HEK293T (cell line): ENCODE results near the gene SETD3.

Experiments used
- CTCF ChIA-PET: fragments of 350-600 bp; formaldehyde crosslinking; extraction: SDS; loops from one replicate; lab custom pipeline; 2021; ENCODE audit warnings: antibody characterized with exemption, inconsistent platforms; lab: Yijun Ruan, JAX
- POLR2A ChIA-PET: fragments of 350-600 bp; formaldehyde crosslinking; extraction: SDS; loops from one replicate; lab custom pipeline; 2020; ENCODE audit warnings: antibody characterized with exemption, inconsistent platforms; lab: Yijun Ruan, JAX
- DNase-seq: peaks from one replicate; pipeline ENCODE4 v3.0.0; 2012; ENCODE audit warnings: mixed read lengths; ENCODE audit errors: extremely low spot score
- ARNT ChIP-seq: fragments of 450-650 bp; IDR thresholded peaks from 2 replicates; pipeline ENCODE4 v1.6.1; 2017; ENCODE audit warnings: mild to moderate bottlenecking
- BHLHE40 ChIP-seq: fragments of 450-650 bp; IDR thresholded peaks from 2 replicates; pipeline ENCODE4 v1.6.1; 2016; ENCODE audit warnings: mild to moderate bottlenecking, moderate library complexity, borderline replicate concordance
- CTBP1 ChIP-seq: fragments of 450-650 bp; IDR thresholded peaks from 2 replicates; pipeline ENCODE4 v1.6.1; 2016; ENCODE audit warnings: borderline replicate concordance
- ELF4 ChIP-seq: fragments of 450-650 bp; IDR thresholded peaks from 2 replicates; pipeline ENCODE4 v1.6.1; 2017; ENCODE audit warnings: antibody characterized with exemption
- FOXA1 ChIP-seq: fragments of 450-650 bp; IDR thresholded peaks from 2 replicates; pipeline ENCODE4 v1.6.1; 2016; ENCODE audit warnings: mild to moderate bottlenecking
- FOXK2 ChIP-seq: fragments of 450-650 bp; IDR thresholded peaks from 2 replicates; pipeline ENCODE4 v1.6.1; 2016; ENCODE audit warnings: mild to moderate bottlenecking
- FOXM1 ChIP-seq: fragments of 450-650 bp; IDR thresholded peaks from 2 replicates; pipeline ENCODE4 v1.6.1; 2017; ENCODE audit warnings: mild to moderate bottlenecking, borderline replicate concordance
- HDGF ChIP-seq: fragments of 450-650 bp; IDR thresholded peaks from 2 replicates; pipeline ENCODE4 v1.6.1; 2017; ENCODE audit warnings: antibody characterized with exemption, borderline replicate concordance
- L3MBTL2 ChIP-seq: fragments of 450-650 bp; conservative IDR thresholded peaks from 2 replicates; pipeline ENCODE4 v1.6.1; 2016; ENCODE audit warnings: mild to moderate bottlenecking
- LEF1 ChIP-seq: fragments of 450-650 bp; IDR thresholded peaks from 2 replicates; pipeline ENCODE4 v1.6.1; 2017; ENCODE audit warnings: mild to moderate bottlenecking, borderline replicate concordance
- NFRKB ChIP-seq: fragments of 450-650 bp; IDR thresholded peaks from 2 replicates; pipeline ENCODE4 v1.6.1; 2016; ENCODE audit warnings: mild to moderate bottlenecking, moderate library complexity
- PKNOX1 ChIP-seq: fragments of 450-650 bp; IDR thresholded peaks from 2 replicates; pipeline ENCODE4 v1.6.1; 2016
- SP1 ChIP-seq: fragments of 450-650 bp; IDR thresholded peaks from 2 replicates; pipeline ENCODE4 v1.6.1; 2017
- SUZ12 ChIP-seq: fragments of 450-650 bp; IDR thresholded peaks from 2 replicates; pipeline ENCODE4 v1.6.1; 2016; ENCODE audit warnings: mild to moderate bottlenecking
- TARDBP ChIP-seq: fragments of 450-650 bp; IDR thresholded peaks from 2 replicates; pipeline ENCODE4 v1.6.1; 2016
- ZNF384 ChIP-seq: fragments of 450-650 bp; IDR thresholded peaks from 2 replicates; pipeline ENCODE4 v1.6.1; 2016

The SETD3 gene

GRCh38 chr14:99460793-99461192, 19.9 kb downstream of the SETD3 start:
- TF ChIP-seq TARDBP (no peak), ARNT (no peak), NFRKB (no peak), ELF4 (no peak), L3MBTL2 (no peak), FOXA1 (no peak)
- ChIA-PET CTCF (interaction anchor here (0.8 kb wide), 1 partner anchor 15 kb away, joined by 6 read pairs; no protein-coding TSS in a partner anchor), POLR2A (interaction anchor here (1.4 kb wide), 1 partner anchor 20 kb away, joined by 6 read pairs; the partner anchor contains the start of gene SETD3)
- DNase-seq = no peak

- DNase-seq = no peak
- POLR2A ChIA-PET = no interaction called here
- CTCF ChIA-PET = no interaction called here
- TF ChIP-seq FOXK2 (no peak), TARDBP (no peak), CTBP1 (no peak), FOXA1 (no peak), NFRKB (no peak), ELF4 (no peak), PKNOX1 (no peak), ZNF384 (no peak), SUZ12 (no peak), FOXM1 (no peak), ARNT (no peak), L3MBTL2 (no peak), LEF1 (no peak), HDGF (no peak), BHLHE40 (no peak)
Observed at GRCh38 chr14:99459481-99460100, 21.1 kb downstream of the SETD3 start.

GRCh38 chr14:99454246-99454645, 26.4 kb downstream of the SETD3 start:
- ChIA-PET CTCF (no interaction called here), POLR2A (no interaction called here)
- TF ChIP-seq HDGF = no peak
- no peak for TF ChIP-seq FOXM1
- TF ChIP-seq BHLHE40 = no peak
- no peak for TF ChIP-seq ZNF384
- no peak for TF ChIP-seq L3MBTL2
- DNase-seq = no peak

- ChIA-PET POLR2A (interaction anchor here (0.6 kb wide), 1 partner anchor 28 kb away, joined by 4 read pairs; the partner anchor contains the start of genes CCNK and SETD3), CTCF (interaction anchor here (1.1 kb wide), 1 partner anchor 60 kb away, joined by 3 read pairs; no protein-coding TSS in a partner anchor)
- DNase-seq = no peak
- no peak for TF ChIP-seq FOXK2
- no peak for TF ChIP-seq HDGF
- no peak for TF ChIP-seq CTBP1
- no peak for TF ChIP-seq NFRKB
- no peak for TF ChIP-seq PKNOX1
- TF ChIP-seq FOXA1 = no peak
- no peak for TF ChIP-seq ELF4
- no peak for TF ChIP-seq FOXM1
- no peak for TF ChIP-seq SUZ12
- no peak for TF ChIP-seq BHLHE40
- TF ChIP-seq SP1 = no peak
- TF ChIP-seq ZNF384 = no peak
- no peak for TF ChIP-seq TARDBP
- no peak for TF ChIP-seq LEF1
- TF ChIP-seq L3MBTL2 = no peak
- TF ChIP-seq ARNT = no peak
Observed at GRCh38 chr14:99452968-99453367, 27.7 kb downstream of the SETD3 start.

GRCh38 chr14:99451234-99451633, 29.4 kb downstream of the SETD3 start:
- no peak for TF ChIP-seq FOXK2
- no peak for TF ChIP-seq FOXA1
- no peak for TF ChIP-seq HDGF
- no peak for TF ChIP-seq NFRKB
- TF ChIP-seq TARDBP = no peak
- TF ChIP-seq SP1 = no peak
- no peak for TF ChIP-seq LEF1
- no peak for TF ChIP-seq BHLHE40
- no peak for TF ChIP-seq SUZ12
- TF ChIP-seq ZNF384 = no peak
- TF ChIP-seq ELF4 = no peak
- no peak for TF ChIP-seq PKNOX1
- no peak for TF ChIP-seq CTBP1
- TF ChIP-seq L3MBTL2 = no peak
- no peak for TF ChIP-seq ARNT
- no peak for TF ChIP-seq FOXM1
- ChIA-PET CTCF (interaction anchor here (1.7 kb wide), 1 partner anchor 58 kb away, joined by 5 read pairs; no protein-coding TSS in a partner anchor), POLR2A (interaction anchor here (1.4 kb wide), 1 partner anchor 30 kb away, joined by 3 read pairs; the partner anchor contains the start of genes CCNK and SETD3)
- no peak for DNase-seq

- no peak for DNase-seq
- ChIA-PET POLR2A (interaction anchor here (1.0 to 1.4 kb wide), 2 partner anchors 31 kb away, joined by 3 read pairs; partner anchors contain the start of genes CCNK and SETD3), CTCF (interaction anchor here (1.7 kb wide), 1 partner anchor 57 kb away, joined by 5 read pairs; no protein-coding TSS in a partner anchor)
- no peak for TF ChIP-seq HDGF
- no peak for TF ChIP-seq NFRKB
- TF ChIP-seq FOXK2 = no peak
- TF ChIP-seq LEF1 = no peak
- TF ChIP-seq CTBP1 = no peak
- TF ChIP-seq ZNF384 = no peak
- no peak for TF ChIP-seq SP1
Observed at GRCh38 chr14:99450266-99450665, 30.4 kb downstream of the SETD3 start.
